NCI-H146 treated with DMSO at 0.1 percent for 48 hours (cell line): ENCODE results near the gene ZNF792.
"Not testable (repeated sequence)": the region's sequence is repeated elsewhere in the genome, so short reads cannot be mapped to it uniquely, and the experiment has no call there.

Source experiments
- DNase-seq: peaks from one replicate; lab custom pipeline; 2025; ENCODE audit not compliant: unreplicated experiment; lab: John Stamatoyannopoulos, UW

Gene ZNF792

GRCh38 chr19:34972163-34972705, 8.2 kb upstream of the ZNF792 start:
- no peak for DNase-seq

DNA sequence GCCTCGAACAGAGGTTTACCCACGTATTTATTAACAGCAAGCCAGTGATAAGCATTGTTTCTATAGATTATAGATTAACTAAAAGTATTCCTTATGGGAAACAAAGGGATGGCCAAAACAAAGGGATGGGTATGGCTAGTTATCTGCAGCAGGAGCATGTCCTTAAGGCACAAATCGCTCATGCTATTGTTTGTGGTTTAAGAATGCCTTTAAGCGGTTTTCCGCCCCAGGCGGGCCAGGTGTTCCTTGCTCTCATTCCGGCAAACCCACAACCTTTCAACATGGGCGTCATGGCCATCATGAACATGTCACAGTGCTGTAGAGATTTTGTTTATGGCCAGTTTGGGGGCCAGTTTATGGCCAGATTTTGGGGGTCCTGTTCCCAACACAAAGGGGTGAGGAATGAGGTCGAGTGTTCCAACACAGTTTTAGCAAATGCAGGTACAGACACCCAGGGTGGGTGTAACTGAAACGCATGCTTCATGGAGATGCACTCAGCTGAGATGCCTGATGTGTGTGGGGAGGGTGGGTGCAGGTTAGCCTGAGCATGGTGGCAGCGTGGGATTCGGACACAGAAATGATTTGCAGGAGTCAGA, 6.3 kb upstream of the ZNF792 start:
- not testable (repeated sequence) for DNase-seq

DNA sequence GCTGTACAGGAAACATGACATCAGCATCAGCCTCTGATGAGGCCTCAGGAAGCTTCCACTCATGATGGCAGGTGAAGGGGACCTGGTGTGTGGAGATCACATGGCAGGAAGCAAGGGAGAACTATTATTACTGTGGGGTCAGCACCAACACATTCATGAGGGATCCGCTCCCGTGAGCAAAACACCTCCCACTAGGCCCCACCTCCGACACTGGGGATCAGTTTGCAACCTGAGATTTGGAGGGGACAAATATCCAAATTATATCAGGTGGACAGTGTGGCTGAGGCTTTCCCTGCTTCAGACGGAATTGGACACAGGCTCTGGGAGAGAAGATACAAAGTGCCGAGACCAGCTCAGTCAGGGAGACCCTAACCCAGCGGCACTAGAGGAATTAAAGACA, 5.7 kb upstream of the ZNF792 start:
- no peak for DNase-seq

DNA sequence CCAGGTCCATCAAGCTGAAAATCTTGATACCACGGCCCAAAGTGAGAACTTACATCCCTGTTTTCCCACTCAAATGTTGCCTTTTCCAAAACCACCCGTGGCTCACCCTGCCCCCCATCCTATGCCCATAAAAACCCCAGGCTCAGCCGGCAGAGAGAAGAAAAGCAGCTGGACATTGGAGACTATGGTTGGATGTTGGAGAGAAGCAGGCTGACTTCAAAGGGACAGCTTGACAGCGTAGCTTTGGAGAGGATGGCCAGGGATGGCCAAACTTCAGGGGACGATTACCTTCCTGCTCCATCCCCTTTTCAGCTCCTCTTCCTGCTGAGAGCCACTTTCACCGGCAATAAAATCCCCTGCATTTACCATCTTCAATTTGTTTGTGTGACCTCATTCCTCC, 3.5 kb upstream of the ZNF792 start:
- DNase-seq: no peak

DNA sequence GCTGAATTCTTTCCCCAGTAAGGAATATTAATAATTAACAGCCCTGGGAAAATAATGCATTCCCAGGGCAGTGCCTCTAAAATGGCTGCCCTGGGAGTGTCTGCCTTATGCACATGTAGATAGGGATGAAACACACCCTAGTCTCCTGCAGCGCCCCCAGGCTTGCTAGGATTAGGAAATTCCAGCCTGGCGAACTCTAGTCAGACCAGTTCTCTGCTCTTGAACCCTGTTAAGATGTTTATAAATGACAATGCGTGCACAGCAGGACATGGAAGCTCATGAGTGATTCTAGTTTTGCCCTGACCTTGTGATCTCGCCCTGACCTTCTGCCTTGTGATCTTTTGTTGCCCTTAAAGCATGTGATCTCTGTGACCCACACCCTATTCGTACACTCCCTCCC, 1.5 kb upstream of the ZNF792 start:
- not testable (repeated sequence) for DNase-seq

DNA sequence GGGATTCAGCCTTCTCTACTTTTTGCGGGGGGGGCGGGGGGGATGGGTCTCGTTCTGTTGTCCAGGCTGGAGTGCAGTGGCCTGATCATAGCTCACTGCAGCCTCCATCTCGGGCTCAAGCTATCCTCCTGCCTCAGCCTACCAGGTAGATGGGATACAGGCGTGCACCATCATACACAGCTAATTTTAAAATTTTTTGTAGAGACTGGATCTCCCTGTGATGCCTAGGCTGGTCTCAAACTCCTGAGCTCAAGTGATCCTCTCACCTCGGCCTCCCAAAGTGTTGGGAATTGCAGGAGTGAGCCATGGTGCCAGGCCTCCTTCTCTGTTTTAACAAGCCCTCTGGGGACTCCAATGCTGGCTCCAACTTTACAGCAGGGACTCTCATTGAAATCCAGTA, 569 bp upstream of the ZNF792 start:
- DNase-seq: no peak

DNA sequence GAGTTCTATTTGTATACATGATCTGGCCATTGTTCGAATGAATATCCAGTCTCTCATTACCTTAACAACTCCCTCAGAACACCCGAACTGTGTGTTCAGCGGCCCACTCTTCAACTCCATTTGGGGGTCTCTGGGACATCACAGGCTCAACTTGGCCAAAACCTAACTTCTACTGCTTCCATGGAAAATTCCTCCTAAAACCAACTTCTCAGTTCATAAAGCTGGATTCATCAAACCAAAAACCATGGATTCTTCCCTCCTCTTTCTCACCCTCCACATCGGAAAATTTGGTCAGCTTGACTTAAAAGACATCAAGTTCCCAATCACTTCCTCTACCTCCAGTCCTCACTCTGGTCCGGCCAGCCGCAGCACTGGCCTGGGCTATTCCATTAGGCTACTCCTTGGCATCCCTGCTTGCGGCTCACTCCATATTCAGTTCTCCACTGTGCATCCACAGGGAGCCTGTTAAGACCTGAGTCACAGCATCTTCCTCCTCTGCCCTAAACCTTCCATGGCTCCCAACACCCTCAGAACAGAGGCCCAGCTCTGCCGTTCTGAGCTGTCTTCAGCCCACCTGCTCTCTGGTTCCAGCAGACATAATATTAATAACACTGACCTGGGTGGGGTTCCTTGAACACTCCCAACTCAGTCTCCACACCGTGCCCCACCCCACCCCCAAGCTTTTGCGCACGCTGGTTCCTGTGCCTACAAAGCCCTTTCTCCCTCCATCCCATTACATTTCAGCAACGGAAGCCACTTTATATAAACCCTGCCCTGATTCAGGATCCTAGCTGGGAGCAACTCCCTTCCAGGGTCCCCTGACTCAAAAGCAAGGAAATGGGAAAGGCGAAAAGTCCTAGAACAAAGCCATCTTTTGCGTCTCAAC, 1.1 kb downstream of the ZNF792 start:
- DNase-seq: no peak

GRCh38 chr19:34961775-34962686, 2.0 kb downstream of the ZNF792 start:
- DNase-seq: peak; percentile 30

GRCh38 chr19:34960940-34961679, 2.9 kb downstream of the ZNF792 start:
- DNase-seq: no peak

DNA sequence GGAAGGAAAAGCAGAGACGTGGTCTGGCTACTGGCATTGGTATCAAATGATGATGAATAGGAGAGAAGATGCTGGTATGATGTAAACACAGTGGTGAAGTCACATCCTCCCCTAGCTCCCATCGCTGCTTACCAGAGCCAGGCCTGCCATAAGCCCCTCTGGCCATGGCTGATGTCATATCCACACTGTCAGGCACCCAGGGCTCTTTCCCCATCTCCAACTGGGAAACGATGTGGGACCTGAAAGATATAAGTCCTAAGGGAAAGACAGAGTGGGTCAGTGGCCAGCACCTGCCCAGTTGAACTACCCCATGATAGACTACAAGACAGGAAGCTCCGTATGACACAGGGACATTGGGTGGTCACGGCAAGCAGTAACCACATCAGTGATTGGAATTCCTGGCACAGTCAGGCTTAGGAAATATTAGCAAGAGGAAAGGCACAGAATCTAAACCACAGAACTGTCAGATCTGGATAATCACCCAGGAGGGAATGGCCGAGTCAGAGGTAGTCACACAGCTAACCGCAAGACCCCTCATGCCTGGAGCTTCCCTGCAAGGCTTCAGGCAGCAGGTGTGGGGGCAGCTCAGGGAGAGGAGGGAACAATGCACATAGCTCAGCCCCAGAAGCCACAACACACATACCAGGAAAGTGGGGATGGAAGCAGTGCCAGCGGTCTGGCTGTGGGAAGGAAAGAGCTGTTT, 3.8 kb downstream of the ZNF792 start:
- DNase-seq: no peak

- no peak for DNase-seq
Observed at GRCh38 chr19:34959021-34959420, 5.0 kb downstream of the ZNF792 start.

GRCh38 chr19:34957830-34958751, 5.9 kb downstream of the ZNF792 start:
- DNase-seq: no peak

DNA sequence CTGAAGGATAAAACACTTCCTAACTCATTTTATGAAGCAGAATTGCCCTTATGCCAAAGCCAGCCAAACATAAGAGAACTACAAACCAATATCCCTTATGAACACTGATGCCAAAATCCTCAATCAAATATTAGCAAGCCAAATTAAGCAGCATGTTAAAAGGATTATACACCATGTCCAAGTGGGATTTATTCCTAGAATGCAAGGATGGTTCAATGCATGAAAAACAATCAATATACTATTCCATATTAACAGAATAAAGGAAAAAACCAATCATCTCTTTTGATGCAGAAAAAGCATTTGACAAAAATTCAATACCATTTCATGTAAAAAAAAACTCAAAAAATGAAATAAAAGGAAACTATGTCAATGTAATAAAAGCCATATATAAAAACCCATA, 10.9 kb downstream of the ZNF792 start:
- no peak for DNase-seq

GRCh38 chr19:34943861-34944573, 20.0 kb downstream of the ZNF792 start:
- DNase-seq: no peak

DNA sequence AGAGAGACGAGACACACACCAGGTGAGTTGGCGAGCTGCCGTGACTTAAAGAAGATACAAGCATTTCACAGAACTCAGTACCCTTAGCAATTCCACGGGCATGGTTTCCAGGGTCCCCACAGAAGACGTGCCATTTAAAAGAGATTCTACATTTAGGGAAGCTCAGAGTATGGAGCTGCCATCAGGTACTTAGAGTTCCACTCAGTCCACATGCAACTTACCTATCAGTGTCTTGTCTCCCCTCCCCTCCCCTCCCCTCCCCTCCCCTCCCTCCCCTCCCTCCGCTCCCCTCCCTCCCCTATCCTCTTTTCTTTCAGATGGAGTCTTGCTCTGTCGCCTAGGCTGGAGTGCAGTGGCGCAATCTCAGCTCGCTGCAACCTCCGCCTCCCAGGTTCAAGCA, 25.1 kb downstream of the ZNF792 start:
- no peak for DNase-seq

DNA sequence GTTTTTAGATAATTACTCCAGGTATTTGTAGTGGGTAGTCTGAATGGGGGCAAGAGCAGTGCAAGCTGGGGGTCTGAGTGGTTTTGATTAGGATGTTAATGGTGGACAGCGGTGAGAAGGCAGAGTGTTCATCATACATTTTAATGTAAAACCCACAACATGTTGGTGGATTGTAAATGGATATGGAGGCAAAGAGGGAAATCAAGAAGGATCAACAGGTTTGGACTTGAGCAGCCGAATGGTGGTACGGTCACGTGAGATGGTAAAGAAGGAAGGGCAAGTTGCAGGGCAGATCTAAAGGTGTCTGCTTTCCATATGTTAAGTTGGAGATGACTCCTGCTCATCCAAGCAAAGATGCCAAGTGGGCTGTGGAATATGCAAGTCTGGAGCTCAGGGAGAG, 27.8 kb downstream of the ZNF792 start:
- no peak for DNase-seq

- no peak for DNase-seq
Observed at GRCh38 chr19:34932494-34932893, 31.5 kb downstream of the ZNF792 start.

DNA sequence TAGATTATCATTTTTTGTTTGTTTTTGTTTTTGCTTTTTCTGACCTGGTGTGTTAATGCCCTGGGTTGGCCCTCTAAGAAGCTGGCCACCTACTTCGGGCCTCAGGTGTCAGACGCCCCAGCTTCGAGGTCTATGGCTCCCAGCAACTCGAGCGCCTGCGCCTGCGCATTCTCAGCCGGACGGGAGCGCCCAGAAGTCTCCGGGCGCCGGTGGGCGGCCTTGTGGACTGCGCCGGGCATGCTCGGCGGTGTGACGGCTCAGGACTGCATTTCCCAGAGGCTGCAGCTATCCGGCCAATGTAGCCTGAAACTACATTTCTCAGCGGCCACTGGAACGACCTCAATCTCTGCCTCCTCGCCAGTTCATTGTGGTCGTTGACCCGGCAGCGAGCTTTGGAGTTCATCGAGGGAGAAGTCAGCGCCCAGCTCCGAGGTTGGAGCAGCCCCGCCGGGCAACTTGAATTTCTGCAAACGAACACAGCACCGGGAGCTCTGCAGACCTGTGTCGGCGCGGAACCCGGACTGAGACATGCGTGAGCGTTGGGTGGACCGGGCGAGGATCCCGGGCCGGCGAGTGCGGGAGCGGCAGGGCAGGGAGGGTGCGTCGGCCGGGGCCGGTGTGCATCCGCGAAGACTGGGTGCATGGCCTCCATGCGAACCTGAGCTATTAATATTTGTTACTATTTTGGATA, 37.2 kb downstream of the ZNF792 start, which contains the start of gene ZNF30:
Gene ZNF30, plus strand, starts transcription at position 219 of the 691 bp plus-strand sequence. CDS start 3,045 bp downstream, outside the sequence.
- peak; percentile 75 for DNase-seq
